NOMO-1 treated with dmso at 0.1 percent for 144 hours (cell line): ENCODE results near the gene SNAPC2.
"Not testable (repeated sequence)": the region's sequence is repeated elsewhere in the genome, so short reads cannot be mapped to it uniquely, and the experiment has no call there.

Experiments used
- DNase-seq: peaks from one replicate; lab custom pipeline; 2025; ENCODE audit not compliant: unreplicated experiment; lab: John Stamatoyannopoulos, UW

Gene SNAPC2

GRCh38 chr19:7908742-7909461 is 11.2 kb upstream of the SNAPC2 start:
- no peak for DNase-seq

GRCh38 chr19:7909471-7910067 is 10.6 kb upstream of the SNAPC2 start:
- no peak for DNase-seq

GRCh38 chr19:7910321-7911161 is 9.6 kb upstream of the SNAPC2 start:
- no peak for DNase-seq

- no peak for DNase-seq
Observed at GRCh38 chr19:7911508-7912143, 8.5 kb upstream of the SNAPC2 start.

GRCh38 chr19:7912144-7912696 is 7.9 kb upstream of the SNAPC2 start:
- DNase-seq = no peak

- DNase-seq = no peak
Observed at GRCh38 chr19:7912697-7913564, 7.2 kb upstream of the SNAPC2 start.

- no peak for DNase-seq
Observed at GRCh38 chr19:7913652-7914051, 6.5 kb upstream of the SNAPC2 start.

- DNase-seq = no peak
Observed at GRCh38 chr19:7914099-7914498, 6.0 kb upstream of the SNAPC2 start.

- DNase-seq = no peak
Observed at GRCh38 chr19:7914598-7915045, 5.5 kb upstream of the SNAPC2 start, which contains the start of gene TGFBR3L. Gene TGFBR3L, plus strand, starts transcription at chr19:7914830.

- DNase-seq = no peak
Observed at GRCh38 chr19:7915250-7916102, 4.7 kb upstream of the SNAPC2 start.

GRCh38 chr19:7916103-7916954 is 3.8 kb upstream of the SNAPC2 start:
- no peak for DNase-seq

- no peak for DNase-seq
Observed at GRCh38 chr19:7916955-7917266, 3.2 kb upstream of the SNAPC2 start.

- DNase-seq = peak; percentile 33
Observed at GRCh38 chr19:7917267-7918061, 2.7 kb upstream of the SNAPC2 start.

GRCh38 chr19:7918062-7918614 is 2.0 kb upstream of the SNAPC2 start:
- not testable (repeated sequence) for DNase-seq

- DNase-seq = no peak
Observed at GRCh38 chr19:7918615-7919421, 1.3 kb upstream of the SNAPC2 start.

GRCh38 chr19:7920519-7921301 is 572 bp downstream of the SNAPC2 start:
- peak; percentile 94 for DNase-seq
